OCI-LY1 (cell line): ENCODE data around the gene SMAP2.
A peak's percentile ranks its signal among the peaks of the same experiment; 100 is the strongest.

Source experiments
- H2AFZ ChIP-seq: fragments of 200-600 bp; sonication (generic), shearing (Covaris generic); 2 replicates; pipeline ENCODE4 v1.6.0; 2014; ENCODE audit warnings: antibody characterized with exemption, mild to moderate bottlenecking, low read length
- H3F3A ChIP-seq: fragments of 200-600 bp; sonication (generic), shearing (Covaris generic); 2 replicates; pipeline ENCODE4 v1.6.0; 2014; ENCODE audit warnings: mild to moderate bottlenecking, antibody characterized with exemption, low read length, moderate library complexity; ENCODE audit not compliant: insufficient read depth
- H3K27ac ChIP-seq: fragments of 200-600 bp; sonication (generic); 2 replicates; pipeline ENCODE4 v1.5.1; 2014; ENCODE audit warnings: low read length, mixed run types, mild to moderate bottlenecking, low read depth; ENCODE audit not compliant: poor library complexity, severe bottlenecking
- H3K27me3 ChIP-seq: fragments of 200-600 bp; sonication (generic); 2 replicates; pipeline ENCODE4 v1.6.0; 2014; ENCODE audit warnings: antibody characterized with exemption, mild to moderate bottlenecking, low read length, moderate library complexity; ENCODE audit not compliant: insufficient read depth
- H3K36me3 ChIP-seq: fragments of 200-600 bp; sonication (generic); 2 replicates; pipeline ENCODE4 v1.6.1; 2014; ENCODE audit warnings: mild to moderate bottlenecking, antibody characterized with exemption, low read length, moderate library complexity, mixed read lengths; ENCODE audit not compliant: insufficient read depth
- H3K4me1 ChIP-seq: fragments of 200-600 bp; sonication (generic); 2 replicates; pipeline ENCODE4 v1.5.1; 2014; ENCODE audit warnings: mild to moderate bottlenecking, low read length, moderate library complexity; ENCODE audit not compliant: insufficient read depth, severe bottlenecking
- H3K4me2 ChIP-seq: fragments of 200-600 bp; sonication (generic), shearing (Covaris generic); 2 replicates; pipeline ENCODE4 v1.6.1; 2014; ENCODE audit warnings: low read length
- H3K4me3 ChIP-seq: fragments of 200-600 bp; sonication (generic); 2 replicates; pipeline ENCODE4 v1.5.1; 2014; ENCODE audit warnings: low read length, low read depth, mild to moderate bottlenecking, mixed read lengths; ENCODE audit not compliant: poor library complexity, severe bottlenecking
- H3K79me2 ChIP-seq: fragments of 200-600 bp; shearing (Covaris generic); 2 replicates; pipeline ENCODE4 v1.6.1; 2016; ENCODE audit warnings: mixed run types, low read length, mixed read lengths; ENCODE audit not compliant: insufficient read depth
- H3K9ac ChIP-seq: fragments of 200-600 bp; sonication (generic), shearing (Covaris generic); 2 replicates; pipeline ENCODE4 v1.6.1; 2014; ENCODE audit warnings: mild to moderate bottlenecking, low read length, mixed read lengths
- H3K9me2 ChIP-seq: fragments of 200-600 bp; sonication (generic), shearing (Covaris generic); 2 replicates; pipeline ENCODE4 v1.6.1; 2014; ENCODE audit warnings: low read depth, mild to moderate bottlenecking, low read length, mixed read lengths
- H3K9me3 ChIP-seq: fragments of 200-600 bp; shearing (Covaris generic); 2 replicates; pipeline ENCODE4 v1.6.1; 2014; ENCODE audit warnings: low read length, mixed read lengths
- H4K20me1 ChIP-seq: fragments of 200-600 bp; sonication (generic), shearing (Covaris generic); 2 replicates; pipeline ENCODE4 v1.6.0; 2016; ENCODE audit warnings: mild to moderate bottlenecking, low read length; ENCODE audit not compliant: insufficient read depth
- EZH2 ChIP-seq: fragments of 200-600 bp; sonication (generic), shearing (Covaris generic); IDR thresholded peaks from 2 replicates; pipeline ENCODE4 v1.8.0; 2017; ENCODE audit warnings: borderline replicate concordance, mixed run types, mild to moderate bottlenecking, antibody characterized with exemption, low read length, moderate library complexity, mixed read lengths
- TF ChIP-seq, protein P1 (sequence below): fragments of 200-600 bp; sonication (generic), shearing (Covaris generic); IDR thresholded peaks from 2 replicates; pipeline ENCODE4 v1.5.1; 2017; ENCODE audit warnings: mild to moderate bottlenecking, antibody characterized with exemption, low read length, moderate library complexity, mixed read lengths

SMAP2 gene

DNA sequence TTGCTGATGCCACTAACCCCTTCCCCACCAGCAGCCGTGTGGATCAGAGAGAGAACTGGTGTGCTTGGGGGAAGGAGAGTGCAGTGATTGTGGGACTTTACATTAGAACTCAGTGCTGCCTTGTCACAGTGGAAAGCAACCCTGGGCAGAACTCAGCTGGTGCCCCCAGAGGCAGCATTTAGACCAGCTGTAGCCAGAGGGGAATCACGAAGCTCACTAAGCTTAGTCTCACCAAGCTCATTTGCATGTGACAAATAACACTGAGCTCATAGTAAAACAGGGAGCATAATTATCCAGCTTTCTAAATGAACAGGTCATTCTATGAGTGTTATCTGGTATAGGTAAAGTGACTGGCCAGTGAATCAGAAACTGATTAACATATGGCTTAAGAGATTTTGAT is 9.8 kb upstream of the SMAP2 start:
- no peaks in the 10 kb centered on the region for H3K9me2 ChIP-seq
- H3K9me3 ChIP-seq: no peaks in the 10 kb centered on the region
- H3K79me2 ChIP-seq: no peaks in the 10 kb centered on the region
- H3K9ac ChIP-seq: no peak overlapping the region
- H3K4me3 ChIP-seq: no peak overlapping the region
- no peaks in the 10 kb centered on the region for H3F3A ChIP-seq
- H3K36me3 ChIP-seq: no peaks in the 10 kb centered on the region
- H2AFZ ChIP-seq: no peak overlapping the region
- H3K27me3 ChIP-seq: no peaks in the 10 kb centered on the region
- peaks cover 5% of the 10 kb centered on the region for H3K4me1 ChIP-seq
- H3K4me2 ChIP-seq: no peak overlapping the region
- no peak for TF ChIP-seq EZH2
- TF ChIP-seq, protein P1, sequence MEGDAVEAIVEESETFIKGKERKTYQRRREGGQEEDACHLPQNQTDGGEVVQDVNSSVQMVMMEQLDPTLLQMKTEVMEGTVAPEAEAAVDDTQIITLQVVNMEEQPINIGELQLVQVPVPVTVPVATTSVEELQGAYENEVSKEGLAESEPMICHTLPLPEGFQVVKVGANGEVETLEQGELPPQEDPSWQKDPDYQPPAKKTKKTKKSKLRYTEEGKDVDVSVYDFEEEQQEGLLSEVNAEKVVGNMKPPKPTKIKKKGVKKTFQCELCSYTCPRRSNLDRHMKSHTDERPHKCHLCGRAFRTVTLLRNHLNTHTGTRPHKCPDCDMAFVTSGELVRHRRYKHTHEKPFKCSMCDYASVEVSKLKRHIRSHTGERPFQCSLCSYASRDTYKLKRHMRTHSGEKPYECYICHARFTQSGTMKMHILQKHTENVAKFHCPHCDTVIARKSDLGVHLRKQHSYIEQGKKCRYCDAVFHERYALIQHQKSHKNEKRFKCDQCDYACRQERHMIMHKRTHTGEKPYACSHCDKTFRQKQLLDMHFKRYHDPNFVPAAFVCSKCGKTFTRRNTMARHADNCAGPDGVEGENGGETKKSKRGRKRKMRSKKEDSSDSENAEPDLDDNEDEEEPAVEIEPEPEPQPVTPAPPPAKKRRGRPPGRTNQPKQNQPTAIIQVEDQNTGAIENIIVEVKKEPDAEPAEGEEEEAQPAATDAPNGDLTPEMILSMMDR: peak; percentile 23; the same call in 1 of the 2 replicates
- no peak overlapping the region for H3K27ac ChIP-seq
- no peaks in the 10 kb centered on the region for H4K20me1 ChIP-seq

DNA sequence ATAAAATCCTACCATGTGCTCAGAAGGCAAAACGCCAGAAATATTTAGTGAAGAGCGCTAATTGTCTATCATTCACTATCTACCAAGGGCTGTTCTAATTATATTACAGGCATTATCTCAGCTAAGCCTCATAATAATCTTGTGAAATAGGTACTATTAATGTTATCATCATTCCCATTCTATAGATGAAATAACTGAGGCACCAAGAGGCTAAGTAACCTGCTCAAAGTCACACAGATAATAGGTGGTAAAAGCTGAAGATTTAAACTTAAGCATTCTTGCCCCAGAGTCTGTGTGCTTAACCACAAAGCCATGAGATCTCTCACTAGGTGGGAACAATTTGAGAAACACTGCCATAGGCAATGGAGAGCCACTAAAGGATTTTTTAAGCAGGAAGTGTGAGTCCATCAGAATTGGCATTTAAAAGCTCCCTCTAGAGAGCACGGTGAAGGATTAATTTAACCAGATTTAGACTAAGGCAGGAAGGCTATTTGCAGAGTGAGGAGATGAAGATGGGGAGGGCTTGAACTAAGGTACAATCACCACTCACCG is 1.7 kb upstream of the SMAP2 start:
- no peak overlapping the region for H3K27ac ChIP-seq
- H3K79me2 ChIP-seq: peaks cover 19% of the 10 kb centered on the region
- no peaks in the 10 kb centered on the region for H3F3A ChIP-seq
- no peak overlapping the region for H3K4me3 ChIP-seq
- H3K9me2 ChIP-seq: no peaks in the 10 kb centered on the region
- H3K9me3 ChIP-seq: no peaks in the 10 kb centered on the region
- H4K20me1 ChIP-seq: no peaks in the 10 kb centered on the region
- H3K9ac ChIP-seq: no peak overlapping the region
- no peaks in the 10 kb centered on the region for H3K36me3 ChIP-seq
- no peak overlapping the region for H2AFZ ChIP-seq
- no peaks in the 10 kb centered on the region for H3K27me3 ChIP-seq
- TF ChIP-seq EZH2: no peak
- TF ChIP-seq, protein P1: no peak
- peaks cover 23% of the 10 kb centered on the region for H3K4me1 ChIP-seq
- no peak overlapping the region for H3K4me2 ChIP-seq

DNA sequence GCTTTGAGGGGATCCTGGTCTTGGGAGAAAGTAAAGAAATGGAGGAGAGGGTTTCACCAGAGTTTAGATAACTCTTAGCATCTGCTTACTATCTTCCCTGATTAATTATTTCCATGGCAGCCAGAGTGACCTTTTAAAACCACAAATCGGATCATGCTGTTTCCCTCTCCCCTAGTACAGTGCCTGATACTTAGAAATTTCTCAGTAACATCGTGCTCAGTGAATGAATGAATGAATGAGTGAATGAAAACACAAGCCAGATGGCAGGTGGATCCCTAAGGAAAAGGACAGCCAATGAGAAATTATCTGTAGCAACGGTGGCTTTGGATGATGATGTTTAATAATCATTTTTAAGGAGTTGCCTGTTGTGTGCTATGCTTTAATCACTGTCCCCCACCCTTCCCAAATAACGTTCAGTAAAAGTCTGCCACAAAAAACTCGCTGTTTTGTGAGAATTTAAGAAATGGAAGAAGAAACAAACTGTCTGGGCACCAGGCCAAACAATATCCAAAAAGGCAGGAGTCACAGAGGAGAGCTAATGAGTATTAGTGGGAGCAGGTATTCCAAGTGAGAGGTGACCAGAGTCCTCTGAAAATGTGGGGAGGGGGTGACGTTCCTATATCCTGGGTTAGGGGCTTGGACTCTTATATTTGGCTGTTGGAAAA is 737 bp upstream of the SMAP2 start:
- Histone ChIP-seq H3K9ac (no peak overlapping the region), H3K9me2 (no peaks in the 10 kb centered on the region)

More for the DNA sequence above, 737 bp upstream of the SMAP2 start:
- Histone ChIP-seq H3K27ac (no peak overlapping the region), H4K20me1 (no peaks in the 10 kb centered on the region), H3F3A (no peaks in the 10 kb centered on the region), H3K4me2 (peak overlapping the region; percentile 85), H3K79me2 (peaks cover 28% of the 10 kb centered on the region), H3K4me1 (peaks cover 32% of the 10 kb centered on the region), H3K27me3 (no peaks in the 10 kb centered on the region), H3K36me3 (no peaks in the 10 kb centered on the region), H2AFZ (0 out of 2 replicates have a peak overlapping the region, but pooled peaks have one; percentile 54), H3K9me3 (no peaks in the 10 kb centered on the region), H3K4me3 (peak overlapping the region; percentile 81)
- TF ChIP-seq, protein P1: no peak
- TF ChIP-seq EZH2: no peak
